Fibroblast of lung (primary cell): Measurements from ENCODE around the gene TRAF3.

Source experiments
- EZH2 ChIP-seq: IDR thresholded peaks from 2 replicates; pipeline ENCODE4 v1.5.1; 2012; ENCODE audit warnings: low read length, control low read depth, mild to moderate bottlenecking; ENCODE audit errors: missing control alignments
- TF ChIP-seq, protein P1 (sequence below), 2 donors: IDR thresholded peaks in 1 of 2; conservative IDR thresholded peaks in 1 of 2; 1 replicate in 1 of 2; 2 replicates in 1 of 2; pipeline ENCODE4 v1.5.1; 2011 to 2012; ENCODE audit warnings: low read length in 2 of 2, control low read depth in 1 of 2, inconsistent platforms in 1 of 2, low read depth in 1 of 2, mild to moderate bottlenecking in 1 of 2

DNA sequence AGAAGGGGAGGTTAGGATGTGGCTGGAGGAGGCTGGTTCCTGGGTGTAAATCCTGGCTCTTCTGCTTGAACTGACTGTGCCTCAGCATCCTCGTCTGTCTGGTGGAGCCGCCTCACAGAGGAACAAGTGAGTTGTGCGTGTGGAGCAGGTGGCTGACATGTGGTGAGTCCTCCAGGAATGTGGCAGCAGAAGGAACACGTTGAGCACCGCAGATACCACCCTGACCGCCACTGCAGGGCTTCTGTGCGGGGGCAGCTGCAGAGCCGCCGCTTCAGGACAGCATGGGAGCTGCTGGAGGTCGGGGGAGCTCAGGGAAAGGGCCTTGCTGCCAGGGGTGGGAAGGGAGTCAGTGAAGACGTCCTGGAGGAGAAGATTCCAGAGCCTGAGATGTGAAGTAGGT, 48.9 kb downstream of the TRAF3 start:
- TF ChIP-seq, protein P1, sequence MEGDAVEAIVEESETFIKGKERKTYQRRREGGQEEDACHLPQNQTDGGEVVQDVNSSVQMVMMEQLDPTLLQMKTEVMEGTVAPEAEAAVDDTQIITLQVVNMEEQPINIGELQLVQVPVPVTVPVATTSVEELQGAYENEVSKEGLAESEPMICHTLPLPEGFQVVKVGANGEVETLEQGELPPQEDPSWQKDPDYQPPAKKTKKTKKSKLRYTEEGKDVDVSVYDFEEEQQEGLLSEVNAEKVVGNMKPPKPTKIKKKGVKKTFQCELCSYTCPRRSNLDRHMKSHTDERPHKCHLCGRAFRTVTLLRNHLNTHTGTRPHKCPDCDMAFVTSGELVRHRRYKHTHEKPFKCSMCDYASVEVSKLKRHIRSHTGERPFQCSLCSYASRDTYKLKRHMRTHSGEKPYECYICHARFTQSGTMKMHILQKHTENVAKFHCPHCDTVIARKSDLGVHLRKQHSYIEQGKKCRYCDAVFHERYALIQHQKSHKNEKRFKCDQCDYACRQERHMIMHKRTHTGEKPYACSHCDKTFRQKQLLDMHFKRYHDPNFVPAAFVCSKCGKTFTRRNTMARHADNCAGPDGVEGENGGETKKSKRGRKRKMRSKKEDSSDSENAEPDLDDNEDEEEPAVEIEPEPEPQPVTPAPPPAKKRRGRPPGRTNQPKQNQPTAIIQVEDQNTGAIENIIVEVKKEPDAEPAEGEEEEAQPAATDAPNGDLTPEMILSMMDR (conservative IDR thresholded peaks at IDR 0.05 in 1 of 2, IDR thresholded peaks at IDR 0.05 in 1 of 2; ENCODE audit: low read depth in 1 of 2, low read length in 2 of 2) = no peak
- TF ChIP-seq EZH2 = no peak
